HG03442 (cell line): Measurements from ENCODE around the gene OBSCN.

ENCODE experiments used
- ATAC-seq: cut with Tn5 transposase; IDR thresholded peaks from one replicate; pipeline ENCODE4 v1.9.1; 2021; ENCODE audit warnings: mild to moderate bottlenecking, moderate library complexity; ENCODE audit not compliant: unreplicated experiment

Gene OBSCN

DNA sequence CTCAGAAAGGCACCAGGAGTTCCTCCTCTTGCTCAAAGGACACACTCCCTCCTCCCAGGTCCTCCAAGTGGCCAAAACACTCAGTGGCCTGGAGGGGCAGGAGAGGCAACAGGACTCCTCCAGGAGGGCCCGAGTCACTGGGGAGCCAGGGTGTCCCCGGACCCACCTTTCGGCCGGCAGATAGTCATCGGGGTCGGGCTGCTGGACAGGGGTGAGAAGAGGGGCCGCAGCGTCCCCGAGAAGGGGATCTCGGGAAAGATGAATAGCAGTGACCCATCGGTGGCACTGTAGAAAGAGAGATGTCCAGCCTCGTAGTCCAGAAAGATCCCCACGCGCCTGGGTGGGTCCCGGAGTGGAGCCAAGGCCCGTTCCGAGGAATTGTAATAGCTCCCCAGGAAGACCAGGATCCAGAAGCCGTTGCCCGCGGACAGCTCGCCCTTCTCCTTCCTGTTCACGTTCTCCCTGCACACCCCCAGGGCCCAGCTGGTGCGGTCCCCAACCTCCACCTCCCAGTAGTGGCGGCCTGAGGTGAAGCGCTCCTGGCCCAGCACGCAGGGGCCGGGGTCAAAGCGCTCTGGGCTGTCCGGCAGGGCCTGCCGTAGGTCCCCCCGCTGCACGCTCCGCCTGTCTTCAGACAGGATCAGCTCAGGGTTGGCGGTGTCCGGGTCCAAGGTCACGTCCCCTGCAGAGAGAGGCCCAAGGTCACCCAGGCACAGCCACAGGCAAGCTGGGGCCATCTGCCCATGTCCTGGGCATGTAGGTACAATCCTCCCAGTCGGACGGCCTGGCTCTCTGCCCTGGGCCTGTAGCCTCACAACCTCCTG lies 186.9 kb downstream of the OBSCN start:
- ATAC-seq: no peak

DNA sequence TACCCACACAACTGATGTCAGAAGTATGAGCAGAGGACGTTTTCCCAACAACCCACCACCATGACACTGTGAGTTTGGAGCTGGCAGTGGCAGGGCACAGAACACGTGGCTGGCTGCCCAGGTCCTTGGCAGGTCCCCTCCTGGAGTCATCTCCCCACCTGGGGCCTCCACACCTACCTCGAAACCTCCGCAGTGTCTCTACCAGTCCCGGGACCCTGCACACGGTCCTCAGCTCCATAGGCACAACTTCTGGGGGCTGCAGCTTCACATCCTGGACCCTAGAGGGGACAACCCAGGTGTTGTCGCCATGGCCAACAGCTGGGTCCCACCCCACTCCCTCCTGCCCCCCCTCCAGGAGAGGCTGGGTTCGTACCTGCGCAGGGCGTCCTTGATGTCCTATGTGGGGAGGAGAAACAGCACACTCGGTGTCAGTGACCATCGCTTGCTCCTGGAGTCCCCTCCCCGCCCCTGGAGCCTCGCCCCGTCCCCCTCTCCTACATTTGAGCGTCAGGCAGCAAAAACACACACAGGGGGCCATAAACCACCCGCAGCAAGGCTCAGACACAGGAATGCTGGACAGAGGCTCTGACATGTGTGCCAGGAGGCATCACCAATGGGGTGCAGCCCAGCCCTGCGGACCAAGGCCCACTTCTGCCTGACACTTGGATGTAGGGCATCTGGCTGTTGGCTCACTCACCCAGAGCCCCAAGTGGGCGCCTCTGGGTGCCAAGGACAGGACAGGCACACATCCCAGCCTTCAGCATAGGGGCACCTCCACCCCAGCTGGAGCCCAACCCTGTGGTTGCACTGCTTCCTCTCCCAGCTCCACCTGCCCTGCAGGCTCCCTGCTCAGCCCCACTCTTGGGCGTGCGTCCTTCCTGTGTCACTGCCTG lies 189.2 kb downstream of the OBSCN start:
- ATAC-seq: no peak

DNA sequence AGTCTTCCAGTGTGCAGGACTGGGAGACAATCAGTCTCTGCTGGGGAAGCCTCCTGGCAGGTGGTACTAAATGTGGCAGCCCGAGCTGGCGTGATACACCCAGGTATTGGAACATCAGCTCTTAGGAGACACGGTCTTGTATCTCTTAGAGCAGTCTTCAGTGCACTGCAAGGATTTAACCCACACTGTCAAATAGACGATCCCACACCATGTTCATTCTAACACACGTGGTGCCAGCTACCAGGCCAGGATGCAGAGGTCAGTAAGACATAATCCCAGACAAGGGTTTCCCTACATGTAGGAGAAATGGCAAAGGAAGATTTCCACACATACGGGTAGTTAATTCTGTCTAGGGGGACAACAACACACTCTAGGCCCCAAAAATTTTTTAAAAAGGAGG lies 190.1 kb downstream of the OBSCN start:
- no peak for ATAC-seq

DNA sequence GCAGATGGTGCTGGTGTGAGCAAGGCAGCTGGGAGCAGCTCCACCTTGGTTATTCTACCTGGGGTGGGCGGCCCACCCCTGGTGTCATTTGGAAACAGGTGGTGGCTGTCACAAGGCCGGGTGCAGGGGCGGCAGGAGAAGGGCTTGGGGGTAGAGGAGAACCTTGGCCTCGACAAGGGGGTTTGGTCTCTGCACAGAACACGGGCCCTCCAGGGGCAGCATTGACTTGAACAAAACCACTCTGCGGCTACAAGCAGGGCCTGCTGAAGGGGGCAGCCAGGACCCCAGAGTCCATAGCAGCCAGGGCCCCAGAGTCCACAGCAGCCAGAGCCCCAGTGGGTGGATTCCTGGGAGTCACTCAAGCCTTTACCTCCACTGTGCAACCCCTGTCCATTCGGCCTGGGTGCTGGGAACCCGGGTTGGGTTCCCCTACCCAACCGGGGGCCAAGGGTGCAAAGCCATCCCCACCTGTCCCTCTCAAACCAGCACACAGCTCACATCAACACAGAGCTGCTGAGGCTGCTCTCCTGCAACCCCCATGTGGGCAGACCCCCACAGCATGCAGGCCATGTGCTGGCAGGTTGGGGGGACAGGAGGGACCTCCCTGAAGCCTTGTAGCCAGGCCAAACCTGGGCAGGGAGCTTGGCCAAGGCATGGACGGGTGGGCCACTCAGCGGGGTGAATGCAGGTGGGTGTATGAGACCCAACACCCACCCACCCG lies 191.1 kb downstream of the OBSCN start:
- no peak for ATAC-seq

- ATAC-seq: no peak
These were observed 191.8 kb downstream of the OBSCN start for GRCh38 chr1:228399531-228400236.

DNA sequence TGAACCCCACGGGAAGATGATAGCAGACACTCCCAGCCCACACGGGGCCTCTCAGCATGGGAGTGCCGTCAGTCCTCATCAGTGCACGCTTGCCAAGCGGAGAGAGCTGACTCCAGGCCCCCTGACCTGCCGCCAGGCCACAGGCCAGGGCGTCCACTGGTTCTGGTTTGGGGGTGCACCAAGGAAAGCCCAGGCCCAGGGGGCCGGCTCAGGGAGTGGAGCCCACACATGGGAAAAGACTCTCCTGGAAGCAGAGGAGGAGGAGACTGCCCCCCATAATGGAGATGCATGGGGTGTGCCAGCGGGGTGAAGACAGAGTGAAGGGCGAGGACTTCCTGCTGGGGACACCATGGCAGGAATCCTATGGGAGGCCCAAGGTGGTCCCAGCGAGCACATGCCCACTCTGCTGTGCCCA lies 192.4 kb downstream of the OBSCN start:
- no peak for ATAC-seq

DNA sequence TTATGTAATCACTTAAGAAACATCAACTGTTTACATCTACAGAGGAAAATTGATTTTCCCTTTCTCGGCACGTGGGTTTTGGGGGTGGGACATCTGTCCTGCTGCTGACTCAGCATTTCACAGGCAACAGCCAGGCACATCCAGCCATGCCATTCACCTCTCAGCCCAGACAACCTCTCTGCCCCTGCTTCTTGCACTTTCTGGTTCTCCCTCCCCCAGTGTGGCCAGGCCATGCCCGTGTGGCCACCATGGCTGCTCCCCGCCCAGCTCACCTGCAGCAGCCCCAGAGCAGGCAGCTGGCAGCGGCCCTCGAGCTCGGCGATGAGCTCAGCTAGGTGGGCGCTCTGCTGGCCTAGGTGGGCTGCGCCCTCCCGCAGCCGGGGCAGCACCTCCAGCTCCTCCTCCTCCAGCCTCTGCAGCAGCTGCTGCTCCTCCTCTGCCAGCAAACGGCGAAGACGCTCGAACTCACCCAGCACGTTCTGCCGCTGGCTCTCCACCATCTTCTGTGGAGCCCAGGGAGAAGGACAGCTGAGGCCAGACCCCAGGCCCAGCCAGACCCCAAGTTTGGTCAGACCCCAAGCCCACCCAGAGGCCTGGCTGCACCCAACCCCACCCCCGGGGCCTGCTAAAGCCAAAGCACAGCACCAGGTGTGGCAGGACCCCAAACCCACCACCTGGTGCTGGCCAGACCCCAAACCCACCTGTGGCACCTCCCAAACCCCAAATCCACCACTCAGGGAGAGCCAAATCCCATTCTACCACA lies 193.0 kb downstream of the OBSCN start:
- no peak for ATAC-seq

DNA sequence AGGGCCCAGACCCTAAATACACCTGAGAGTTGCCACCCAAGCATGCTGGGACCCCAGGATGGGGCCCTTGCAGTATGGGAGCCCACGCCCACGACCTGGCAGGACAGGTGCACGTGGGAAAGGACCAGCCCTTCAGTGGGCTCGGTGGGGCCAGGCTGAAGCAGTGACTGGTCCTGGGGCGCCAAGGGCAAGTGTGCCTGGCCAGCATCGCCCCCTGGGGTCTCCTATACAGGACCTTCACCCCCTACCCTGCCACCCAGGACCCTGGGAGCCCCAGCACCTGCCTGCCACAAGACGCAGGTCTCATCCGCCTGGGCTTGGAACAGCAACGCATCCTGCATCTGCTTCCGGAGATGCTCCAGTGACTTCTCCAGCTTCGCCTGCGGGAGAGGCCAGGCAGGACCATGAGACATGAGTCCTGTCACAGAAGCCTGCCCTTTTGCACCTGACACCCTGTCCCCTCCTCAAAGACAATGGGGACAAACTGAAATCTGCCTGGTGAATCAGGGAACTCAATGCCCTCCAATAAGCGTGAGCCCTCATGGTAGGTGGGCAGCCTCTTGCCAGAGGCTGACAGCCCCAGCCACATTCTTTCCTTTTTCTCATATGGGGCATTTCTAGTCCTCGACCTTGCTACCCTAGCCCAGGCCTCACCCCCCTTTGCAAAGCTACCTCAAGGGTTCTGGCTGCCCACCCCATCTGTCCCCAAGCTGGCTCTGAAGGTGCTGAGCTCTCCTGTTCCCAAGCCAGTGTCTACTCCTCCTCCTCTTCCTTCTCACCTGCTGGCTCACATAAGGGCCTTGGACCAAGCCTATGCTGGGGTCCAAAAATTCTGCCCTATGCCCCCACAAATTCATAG lies 194.2 kb downstream of the OBSCN start:
- ATAC-seq: no peak

GRCh38 chr1:228402641-228403025 lies 194.8 kb downstream of the OBSCN start:
- no peak for ATAC-seq

DNA sequence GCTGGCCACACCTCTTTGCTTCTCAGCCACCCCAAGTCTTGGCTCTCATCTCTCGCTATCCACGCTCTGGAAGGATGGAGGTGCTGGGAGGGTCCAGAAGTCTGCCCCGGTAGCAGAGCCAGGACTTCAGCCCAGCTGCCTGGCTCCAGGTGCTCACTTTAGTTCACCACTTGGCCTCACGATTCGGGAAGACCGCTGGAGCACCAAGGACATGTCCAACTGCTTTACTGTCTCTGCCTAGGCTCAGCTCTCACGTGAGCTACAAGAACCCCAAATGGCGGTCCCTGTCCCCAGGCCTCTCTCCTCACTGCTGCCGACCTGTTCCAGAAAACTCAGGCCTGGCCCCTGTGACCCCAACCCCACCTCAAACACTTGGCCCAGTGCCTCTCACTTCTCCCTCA lies 195.4 kb downstream of the OBSCN start:
- ATAC-seq: no peak

DNA sequence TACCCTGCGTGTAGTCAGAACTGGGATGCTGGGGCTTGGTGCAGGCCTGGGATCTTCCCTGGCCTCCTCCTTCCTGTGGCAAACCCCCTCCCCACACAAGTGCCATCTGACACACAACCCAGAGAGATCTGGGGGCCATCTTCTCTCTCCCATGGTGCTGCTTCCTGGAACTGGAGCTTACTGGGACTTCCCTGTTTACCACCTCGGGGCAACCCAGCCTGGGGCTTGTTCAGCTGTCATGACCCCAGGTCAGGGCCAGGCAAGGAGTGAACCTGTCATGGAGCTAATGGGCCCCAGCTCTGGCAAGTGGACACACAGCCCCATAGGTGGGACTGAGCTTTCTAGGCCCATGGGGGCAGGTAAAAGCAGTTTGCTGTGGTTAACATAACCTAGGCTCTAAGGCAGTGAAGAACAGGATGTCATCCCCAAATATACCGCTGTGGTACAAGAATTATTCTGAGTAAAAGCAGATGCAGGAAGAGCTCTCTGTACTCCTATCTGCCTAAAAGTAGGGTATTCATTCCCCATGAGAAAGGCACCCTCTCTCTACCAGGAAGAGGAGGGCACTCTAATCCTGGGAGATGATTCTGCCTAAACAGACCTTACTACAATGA lies 196.4 kb downstream of the OBSCN start:
- no peak for ATAC-seq

- no peak for ATAC-seq
These were observed 197.5 kb downstream of the OBSCN start for GRCh38 chr1:228405200-228405978.

DNA sequence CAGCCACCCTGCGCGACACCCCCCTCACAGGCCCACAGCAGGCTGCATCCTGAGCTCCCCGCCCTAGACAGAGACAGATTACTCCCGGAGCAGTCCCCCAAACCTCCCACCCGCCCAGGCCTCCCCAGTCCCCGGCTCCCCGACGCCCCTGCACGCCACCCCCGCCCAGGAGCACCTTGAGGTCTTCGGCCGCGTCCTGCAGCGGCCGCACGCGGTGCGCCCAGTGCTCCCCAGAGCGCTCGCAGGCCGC lies 198.1 kb downstream of the OBSCN start:
- no peak for ATAC-seq

GRCh38 chr1:228407106-228408040 lies 199.5 kb downstream of the OBSCN start:
- no peak for ATAC-seq

- no peak for ATAC-seq
These were observed 200.4 kb downstream of the OBSCN start for GRCh38 chr1:228408041-228408868.
